SK-N-MC (cell line): ENCODE data around the gene TMEM252.

Experiments
- DNase-seq: peaks from one replicate; pipeline ENCODE4 v3.0.0-alpha.2; 2011; ENCODE audit warnings: low read depth, low spot score
- H3K27ac ChIP-seq: fragments of 200-600 bp; sonication (generic); 2 replicates; pipeline ENCODE4 v1.5.1; 2016; ENCODE audit warnings: mixed run types
- H3K36me3 ChIP-seq: fragments of 200-600 bp; sonication (generic); 2 replicates; pipeline ENCODE4 v1.6.1; 2017; ENCODE audit warnings: antibody characterized with exemption, low read length, mixed read lengths; ENCODE audit not compliant: insufficient read depth
- H3K4me3 ChIP-seq: fragments of 200-600 bp; sonication (generic); 2 replicates; pipeline ENCODE4 v1.5.1; 2016
- H3K9ac ChIP-seq: fragments of 200-600 bp; sonication (generic); 2 replicates; pipeline ENCODE4 v1.8.0; 2017; ENCODE audit warnings: mixed run types, mixed read lengths; ENCODE audit not compliant: insufficient read length
- H3K9me3 ChIP-seq: fragments of 200-600 bp; sonication (generic); 2 replicates; pipeline ENCODE4 v1.6.1; 2017; ENCODE audit warnings: low read depth, mild to moderate bottlenecking, antibody characterized with exemption, low read length, moderate library complexity, mixed read lengths
- EZH2 ChIP-seq: fragments of 200-600 bp; sonication (generic); IDR thresholded peaks from one replicate; pipeline ENCODE4 v1.6.1; 2017; ENCODE audit warnings: antibody characterized with exemption
- FOXP2 ChIP-seq: optimal IDR thresholded peaks from 2 replicates; pipeline ENCODE3; 2011; ENCODE audit warnings: mild to moderate bottlenecking, moderate library complexity; ENCODE audit not compliant: insufficient read depth; ENCODE audit errors: extremely low read length, control extremely low read depth
- POLR2AphosphoS5 ChIP-seq: IDR thresholded peaks from 2 replicates; pipeline ENCODE4 v1.6.1; 2012; ENCODE audit warnings: mild to moderate bottlenecking, low read depth, low read length, borderline replicate concordance

Gene TMEM252

GRCh38 chr9:68498816-68499215, 41.9 kb downstream of the TMEM252 start:
- Histone ChIP-seq H3K4me3 (no peak overlapping the region), H3K9me3 (no peaks in the 10 kb centered on the region), H3K9ac (no peak overlapping the region), H3K36me3 (no peaks in the 10 kb centered on the region), H3K27ac (no peak overlapping the region)
- DNase-seq, result no peak
- TF ChIP-seq FOXP2 (no peak), EZH2 (no peak), POLR2AphosphoS5 (no peak)

GRCh38 chr9:68497629-68498028, 43.1 kb downstream of the TMEM252 start:
- Histone ChIP-seq H3K9ac (no peak overlapping the region), H3K4me3 (no peak overlapping the region), H3K9me3 (no peaks in the 10 kb centered on the region), H3K36me3 (no peaks in the 10 kb centered on the region), H3K27ac (no peak overlapping the region)
- no peak for DNase-seq
- no peak for TF ChIP-seq POLR2AphosphoS5

DNA sequence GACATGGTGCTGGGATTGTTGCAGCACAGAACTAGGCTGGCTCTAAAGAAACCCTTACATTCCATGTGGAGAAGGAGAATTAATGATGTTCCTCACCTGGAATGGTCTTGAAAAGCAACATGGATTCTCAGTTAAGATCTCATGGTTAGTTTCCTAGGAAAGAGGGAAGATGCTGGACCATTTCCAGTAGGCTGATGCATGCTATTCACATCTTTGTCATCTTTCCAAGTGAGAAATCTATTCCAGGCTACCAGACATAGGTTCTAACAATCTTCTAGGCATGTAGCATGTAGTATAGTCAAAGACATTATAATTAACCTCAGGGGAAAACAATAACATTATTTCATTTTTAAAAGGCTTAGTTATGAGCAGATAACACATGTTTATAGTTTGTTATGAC, 44.3 kb downstream of the TMEM252 start:
- no peak overlapping the region for H3K27ac ChIP-seq
- DNase-seq, result no peak
- H3K9ac ChIP-seq, result no peak overlapping the region
- no peak for TF ChIP-seq POLR2AphosphoS5
- H3K9me3 ChIP-seq, result no peaks in the 10 kb centered on the region
- H3K4me3 ChIP-seq, result no peak overlapping the region
- H3K36me3 ChIP-seq, result no peaks in the 10 kb centered on the region

GRCh38 chr9:68495247-68495646, 45.4 kb downstream of the TMEM252 start:
- DNase-seq, result no peak
- no peaks in the 10 kb centered on the region for H3K36me3 ChIP-seq
- no peak for TF ChIP-seq EZH2
- no peak for TF ChIP-seq FOXP2
- no peak for TF ChIP-seq POLR2AphosphoS5
- H3K27ac ChIP-seq, result no peak overlapping the region
- no peak overlapping the region for H3K9ac ChIP-seq
- no peaks in the 10 kb centered on the region for H3K9me3 ChIP-seq
- no peak overlapping the region for H3K4me3 ChIP-seq

GRCh38 chr9:68493958-68494577, 46.6 kb downstream of the TMEM252 start:
- Histone ChIP-seq H3K36me3 (no peaks in the 10 kb centered on the region), H3K4me3 (no peak overlapping the region), H3K9ac (no peak overlapping the region), H3K27ac (no peak overlapping the region), H3K9me3 (no peaks in the 10 kb centered on the region)
- TF ChIP-seq FOXP2 (no peak), POLR2AphosphoS5 (no peak), EZH2 (no peak)
- no peak for DNase-seq

- no peaks in the 10 kb centered on the region for H3K9me3 ChIP-seq
- DNase-seq, result no peak
- no peak overlapping the region for H3K9ac ChIP-seq
- TF ChIP-seq POLR2AphosphoS5, result no peak
- no peak for TF ChIP-seq EZH2
- no peak for TF ChIP-seq FOXP2
- H3K27ac ChIP-seq, result no peak overlapping the region
- no peaks in the 10 kb centered on the region for H3K36me3 ChIP-seq
- H3K4me3 ChIP-seq, result no peak overlapping the region
These were observed 47.1 kb downstream of the TMEM252 start for GRCh38 chr9:68493541-68493940.

DNA sequence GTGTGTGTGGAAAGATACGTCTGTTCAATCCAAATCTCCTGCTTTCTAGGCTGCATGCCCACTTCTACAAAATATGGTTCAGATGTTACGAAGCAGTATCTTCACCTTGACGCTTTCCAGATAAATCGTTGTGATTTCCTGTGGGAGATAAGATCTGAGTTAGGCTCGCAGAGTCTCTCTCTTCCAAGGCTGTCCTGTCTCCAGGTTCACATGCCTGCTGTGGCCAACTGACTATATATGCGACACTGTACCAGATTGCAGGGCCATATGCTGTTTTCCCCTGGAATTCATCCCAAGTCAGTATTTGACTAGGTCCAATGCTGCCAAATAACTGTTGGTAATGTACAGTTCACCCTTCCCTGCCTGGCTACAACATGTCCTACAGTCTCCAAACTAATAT, 47.9 kb downstream of the TMEM252 start:
- Histone ChIP-seq H3K27ac (no peak overlapping the region), H3K36me3 (no peaks in the 10 kb centered on the region), H3K4me3 (no peak overlapping the region), H3K9ac (no peak overlapping the region), H3K9me3 (no peaks in the 10 kb centered on the region)
- no peak for TF ChIP-seq EZH2
- no peak for TF ChIP-seq FOXP2
- no peak for TF ChIP-seq POLR2AphosphoS5
- DNase-seq, result no peak

DNA sequence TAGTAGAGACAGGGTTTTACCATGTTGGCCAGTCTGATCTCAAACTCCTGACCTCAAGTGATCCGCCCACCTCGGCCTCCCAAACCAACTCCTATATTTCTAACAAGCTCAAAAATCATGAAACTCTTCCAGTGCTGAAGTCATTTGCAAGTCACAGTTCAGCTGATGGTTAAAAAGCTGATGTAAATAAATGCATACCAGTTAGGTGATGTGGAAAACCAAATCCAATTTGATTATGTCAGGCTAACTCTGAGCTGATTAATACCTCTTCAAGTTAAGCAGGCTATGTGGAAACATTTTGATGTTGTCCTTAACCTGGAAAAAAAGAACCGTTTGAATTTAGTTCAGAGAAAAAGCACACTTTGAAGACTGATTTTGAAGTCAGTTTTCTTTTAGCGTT, 51.0 kb downstream of the TMEM252 start:
- H3K36me3 ChIP-seq, result no peaks in the 10 kb centered on the region
- no peak overlapping the region for H3K9ac ChIP-seq
- H3K9me3 ChIP-seq, result no peaks in the 10 kb centered on the region
- H3K27ac ChIP-seq, result no peak overlapping the region
- H3K4me3 ChIP-seq, result no peak overlapping the region
- TF ChIP-seq POLR2AphosphoS5 (no peak), EZH2 (no peak), FOXP2 (no peak)
- DNase-seq, result no peak

GRCh38 chr9:68488126-68488525, 52.6 kb downstream of the TMEM252 start:
- Histone ChIP-seq H3K36me3 (no peaks in the 10 kb centered on the region), H3K9ac (no peak overlapping the region), H3K4me3 (no peak overlapping the region), H3K9me3 (no peaks in the 10 kb centered on the region), H3K27ac (no peak overlapping the region)
- no peak for TF ChIP-seq EZH2
- no peak for TF ChIP-seq FOXP2
- TF ChIP-seq POLR2AphosphoS5, result no peak
- DNase-seq, result no peak
